ENCODE measurements around the gene APLF. TPM values are rescaled to one million over a fixed set of nuclear protein-coding genes. Genes with fewer than 3 reads are reported as not detected.
"Not testable (repeated sequence)": the region's sequence is repeated elsewhere in the genome, so short reads cannot be mapped to it uniquely, and the experiment has no call there.

Gene APLF
- total and polyA plus RNA-seq, 5 donors from 2014 or later = 1.5 to 3.9 (median 2.2) TPM

GRCh38 chr2:68548396-68548795 is 81.0 kb downstream of the APLF start:
- DNase-seq (no peak), ATAC-seq (ENCODE audit: low read depth in 2 of 2) (no peak)
- H3K27me3 ChIP-seq (ENCODE audit: control insufficient read depth, insufficient read depth, low read length) = no peaks in the 10 kb centered on the region
- no peaks in the 10 kb centered on the region for H3K4me1 ChIP-seq (ENCODE audit: control insufficient read depth, insufficient read depth, low read length, poor library complexity, severe bottlenecking)
- no peak overlapping the region for H3K27ac ChIP-seq (ENCODE audit: insufficient read depth, low read length, poor library complexity, severe bottlenecking)
- Mint-ChIP-seq H3K27ac (no peak overlapping the region), H3K9me3 (no peaks in the 10 kb centered on the region), H3K4me1 (peaks cover 0 to 3% (median 0%) of the 10 kb centered on the region in 4 donors), H3K27me3 (no peaks in the 10 kb centered on the region), H3K4me3 (no peak overlapping the region), H3K36me3 (no peaks in the 10 kb centered on the region)
- no peaks in the 10 kb centered on the region for H3K9me3 ChIP-seq (ENCODE audit: control insufficient read depth in 2 of 2, low read length in 2 of 2)
- H3K36me3 ChIP-seq (ENCODE audit: control insufficient read depth, insufficient read depth, low read length) = no peaks in the 10 kb centered on the region
- no peak overlapping the region for H3K4me3 ChIP-seq (ENCODE audit: low read depth, low read length)

- no peaks in the 10 kb centered on the region for H3K27me3 ChIP-seq (ENCODE audit: control insufficient read depth, insufficient read depth, low read length)
- no peaks in the 10 kb centered on the region for H3K9me3 ChIP-seq (ENCODE audit: control insufficient read depth in 2 of 2, low read length in 2 of 2)
- H3K4me1 ChIP-seq (ENCODE audit: control insufficient read depth, insufficient read depth, low read length, poor library complexity, severe bottlenecking) = no peaks in the 10 kb centered on the region
- no peak overlapping the region for H3K4me3 ChIP-seq (ENCODE audit: low read depth, low read length)
- H3K27ac ChIP-seq (ENCODE audit: insufficient read depth, low read length, poor library complexity, severe bottlenecking) = no peak overlapping the region
- Mint-ChIP-seq H3K4me1 (peaks cover 0 to 3% (median 0%) of the 10 kb centered on the region in 4 donors), H3K27ac (no peak overlapping the region), H3K4me3 (no peak overlapping the region), H3K36me3 (no peaks in the 10 kb centered on the region), H3K9me3 (no peaks in the 10 kb centered on the region), H3K27me3 (no peaks in the 10 kb centered on the region)
- H3K36me3 ChIP-seq (ENCODE audit: control insufficient read depth, insufficient read depth, low read length) = no peaks in the 10 kb centered on the region
- ATAC-seq (ENCODE audit: low read depth in 2 of 2) (no peak), DNase-seq (no peak)
Measured at GRCh38 chr2:68553098-68553497, 85.7 kb downstream of the APLF start.

- H3K9me3 Mint-ChIP-seq; DNase-seq; H3K4me1 ChIP-seq (ENCODE audit: control insufficient read depth, insufficient read depth, low read length, poor library complexity, severe bottlenecking); H3K27me3 Mint-ChIP-seq; H3K4me3 Mint-ChIP-seq; H3K27ac Mint-ChIP-seq; H3K27ac ChIP-seq (ENCODE audit: insufficient read depth, low read length, poor library complexity, severe bottlenecking); H3K9me3 ChIP-seq (ENCODE audit: control insufficient read depth in 2 of 2, low read length in 2 of 2); H3K4me3 ChIP-seq (ENCODE audit: low read depth, low read length); H3K4me1 Mint-ChIP-seq; H3K36me3 ChIP-seq (ENCODE audit: control insufficient read depth, insufficient read depth, low read length); H3K36me3 Mint-ChIP-seq; ATAC-seq (ENCODE audit: low read depth in 2 of 2); H3K27me3 ChIP-seq (ENCODE audit: control insufficient read depth, insufficient read depth, low read length): not testable (repeated sequence)
Measured at GRCh38 chr2:68555425-68556206, 88.2 kb downstream of the APLF start.

- Mint-ChIP-seq H3K27me3 (no peaks in the 10 kb centered on the region), H3K36me3 (no peaks in the 10 kb centered on the region), H3K4me1 (no peaks in the 10 kb centered on the region), H3K9me3 (no peaks in the 10 kb centered on the region), H3K4me3 (no peak overlapping the region), H3K27ac (no peak overlapping the region)
- H3K36me3 ChIP-seq (ENCODE audit: control insufficient read depth, insufficient read depth, low read length) = no peaks in the 10 kb centered on the region
- no peak overlapping the region for H3K27ac ChIP-seq (ENCODE audit: insufficient read depth, low read length, poor library complexity, severe bottlenecking)
- ATAC-seq (ENCODE audit: low read depth in 2 of 2) (no peak), DNase-seq (no peak)
- H3K9me3 ChIP-seq (ENCODE audit: control insufficient read depth in 2 of 2, low read length in 2 of 2) = no peaks in the 10 kb centered on the region
- no peaks in the 10 kb centered on the region for H3K4me1 ChIP-seq (ENCODE audit: control insufficient read depth, insufficient read depth, low read length, poor library complexity, severe bottlenecking)
- H3K27me3 ChIP-seq (ENCODE audit: control insufficient read depth, insufficient read depth, low read length) = no peaks in the 10 kb centered on the region
- H3K4me3 ChIP-seq (ENCODE audit: low read depth, low read length) = no peak overlapping the region
Measured at GRCh38 chr2:68556381-68556780, 89.0 kb downstream of the APLF start.

GRCh38 chr2:68558576-68558975 is 91.2 kb downstream of the APLF start:
- Histone ChIP-seq H3K36me3 (ENCODE audit: control insufficient read depth, insufficient read depth, low read length) (no peaks in the 10 kb centered on the region), H3K4me3 (ENCODE audit: low read depth, low read length) (no peak overlapping the region), H3K4me1 (ENCODE audit: control insufficient read depth, insufficient read depth, low read length, poor library complexity, severe bottlenecking) (no peaks in the 10 kb centered on the region), H3K27me3 (ENCODE audit: control insufficient read depth, insufficient read depth, low read length) (no peaks in the 10 kb centered on the region), H3K27ac (ENCODE audit: insufficient read depth, low read length, poor library complexity, severe bottlenecking) (no peak overlapping the region), H3K9me3 (ENCODE audit: control insufficient read depth in 2 of 2, low read length in 2 of 2) (no peaks in the 10 kb centered on the region)
- no peaks in the 10 kb centered on the region for H3K4me1 Mint-ChIP-seq
- no peak overlapping the region for H3K4me3 Mint-ChIP-seq
- DNase-seq (no peak), ATAC-seq (ENCODE audit: low read depth in 2 of 2) (no peak)
- H3K36me3 Mint-ChIP-seq = no peaks in the 10 kb centered on the region
- H3K9me3 Mint-ChIP-seq = no peaks in the 10 kb centered on the region
- no peaks in the 10 kb centered on the region for H3K27me3 Mint-ChIP-seq
- no peak overlapping the region for H3K27ac Mint-ChIP-seq

- Histone ChIP-seq H3K9me3 (ENCODE audit: control insufficient read depth in 2 of 2, low read length in 2 of 2) (no peaks in the 10 kb centered on the region), H3K27ac (ENCODE audit: insufficient read depth, low read length, poor library complexity, severe bottlenecking) (no peak overlapping the region), H3K36me3 (ENCODE audit: control insufficient read depth, insufficient read depth, low read length) (no peaks in the 10 kb centered on the region), H3K27me3 (ENCODE audit: control insufficient read depth, insufficient read depth, low read length) (no peaks in the 10 kb centered on the region), H3K4me1 (ENCODE audit: control insufficient read depth, insufficient read depth, low read length, poor library complexity, severe bottlenecking) (no peaks in the 10 kb centered on the region), H3K4me3 (ENCODE audit: low read depth, low read length) (no peak overlapping the region)
- no peak for DNase-seq
- no peak for ATAC-seq (ENCODE audit: low read depth in 2 of 2)
- Mint-ChIP-seq H3K27me3 (no peaks in the 10 kb centered on the region), H3K4me3 (no peak overlapping the region), H3K27ac (no peak overlapping the region), H3K36me3 (no peaks in the 10 kb centered on the region), H3K4me1 (no peaks in the 10 kb centered on the region), H3K9me3 (peaks cover 0 to 2% (median 0%) of the 10 kb centered on the region in 7 donors)
Measured at GRCh38 chr2:68559692-68560091, 92.3 kb downstream of the APLF start.

- Histone ChIP-seq H3K9me3 (ENCODE audit: control insufficient read depth in 2 of 2, low read length in 2 of 2) (no peaks in the 10 kb centered on the region), H3K27me3 (ENCODE audit: control insufficient read depth, insufficient read depth, low read length) (no peaks in the 10 kb centered on the region), H3K36me3 (ENCODE audit: control insufficient read depth, insufficient read depth, low read length) (no peaks in the 10 kb centered on the region), H3K4me3 (ENCODE audit: low read depth, low read length) (no peak overlapping the region), H3K27ac (ENCODE audit: insufficient read depth, low read length, poor library complexity, severe bottlenecking) (no peak overlapping the region), H3K4me1 (ENCODE audit: control insufficient read depth, insufficient read depth, low read length, poor library complexity, severe bottlenecking) (no peaks in the 10 kb centered on the region)
- no peaks in the 10 kb centered on the region for H3K27me3 Mint-ChIP-seq
- no peak overlapping the region for H3K27ac Mint-ChIP-seq
- H3K4me1 Mint-ChIP-seq = no peaks in the 10 kb centered on the region
- peaks cover 0 to 2% (median 0%) of the 10 kb centered on the region in 7 donors for H3K9me3 Mint-ChIP-seq
- H3K36me3 Mint-ChIP-seq = no peaks in the 10 kb centered on the region
- no peak for ATAC-seq (ENCODE audit: low read depth in 2 of 2)
- no peak overlapping the region for H3K4me3 Mint-ChIP-seq
- DNase-seq = no peak
Measured at GRCh38 chr2:68560545-68560944, 93.2 kb downstream of the APLF start.

- H3K27me3 ChIP-seq (ENCODE audit: control insufficient read depth, insufficient read depth, low read length) = no peaks in the 10 kb centered on the region
- H3K4me1 Mint-ChIP-seq = no peaks in the 10 kb centered on the region
- ATAC-seq (ENCODE audit: low read depth in 2 of 2) = no peak
- H3K27ac ChIP-seq (ENCODE audit: insufficient read depth, low read length, poor library complexity, severe bottlenecking) = no peak overlapping the region
- no peaks in the 10 kb centered on the region for H3K36me3 Mint-ChIP-seq
- no peak overlapping the region for H3K4me3 ChIP-seq (ENCODE audit: low read depth, low read length)
- no peaks in the 10 kb centered on the region for H3K4me1 ChIP-seq (ENCODE audit: control insufficient read depth, insufficient read depth, low read length, poor library complexity, severe bottlenecking)
- no peaks in the 10 kb centered on the region for H3K36me3 ChIP-seq (ENCODE audit: control insufficient read depth, insufficient read depth, low read length)
- peaks cover 0 to 2% (median 0%) of the 10 kb centered on the region in 7 donors for H3K9me3 Mint-ChIP-seq
- no peaks in the 10 kb centered on the region for H3K27me3 Mint-ChIP-seq
- no peak overlapping the region for H3K27ac Mint-ChIP-seq
- no peaks in the 10 kb centered on the region for H3K9me3 ChIP-seq (ENCODE audit: control insufficient read depth in 2 of 2, low read length in 2 of 2)
- DNase-seq = no peak
- H3K4me3 Mint-ChIP-seq = no peak overlapping the region
Measured at GRCh38 chr2:68561372-68561771, 94.0 kb downstream of the APLF start.
